IMR-90 (cell line): Measurements from ENCODE around the gene PRDM2. TPM values are rescaled to one million over a fixed set of nuclear protein-coding genes. Genes with fewer than 3 reads are reported as not detected.

Experiments used
- ATAC-seq: fragments of 200-7000 bp; cut with Tn5 transposase; 2 replicates; pipeline ENCODE4 v1.9.1; 2020; ENCODE audit warnings: low read depth, mild to moderate bottlenecking, moderate library complexity
- BruUV-seq: library from RNA; stranded (reverse); fragments of 400-500 nt; replicated peaks from 2 replicates; lab custom pipeline; 2021; lab: Mats Ljungman, UMichigan
- CTCF ChIA-PET: fragments of 300-600 bp; formaldehyde crosslinking; extraction: SDS; loops from one replicate; lab custom pipeline; 2021; ENCODE audit warnings: antibody characterized with exemption; lab: Yijun Ruan, JAX
- POLR2A ChIA-PET: fragments of 300-600 bp; sonication (Branson Sonifier 250); formaldehyde crosslinking; loops from one replicate; lab custom pipeline; 2022; ENCODE audit warnings: antibody characterized with exemption; ENCODE audit not compliant: unreplicated experiment; lab: Charles Lee
- DNase-seq: peaks from one replicate; pipeline ENCODE4 v3.0.0; 2013
- H2AFZ ChIP-seq: replicated peaks from 2 replicates; pipeline ENCODE3; 2013; ENCODE audit warnings: low read length, mild to moderate bottlenecking; ENCODE audit not compliant: poor library complexity
- H2AK5ac ChIP-seq: 2 replicates; pipeline ENCODE4 v1.6.1; 2013; ENCODE audit warnings: low read depth, low read length, inconsistent platforms
- H2AK9ac ChIP-seq: replicated peaks from 2 replicates; pipeline ENCODE3; 2013; ENCODE audit warnings: mild to moderate bottlenecking, low read depth, low read length, moderate library complexity; ENCODE audit not compliant: poor library complexity
- H2BK120ac ChIP-seq: 2 replicates; pipeline ENCODE4 v1.6.1; 2013; ENCODE audit warnings: low read depth, low read length, inconsistent platforms
- H2BK15ac ChIP-seq: 3 replicates; pipeline ENCODE4 v1.6.1; 2013; ENCODE audit warnings: low read depth, low read length, inconsistent platforms
- H2BK20ac ChIP-seq: 2 replicates; pipeline ENCODE4 v1.6.1; 2013; ENCODE audit warnings: low read depth, mild to moderate bottlenecking, inconsistent platforms, low read length, moderate library complexity
- H2BK5ac ChIP-seq: 2 replicates; pipeline ENCODE4 v1.6.1; 2013; ENCODE audit warnings: mild to moderate bottlenecking, low read depth, low read length, inconsistent platforms; ENCODE audit not compliant: poor library complexity, severe bottlenecking
- H3K14ac ChIP-seq: replicated peaks from 2 replicates; pipeline ENCODE4 v1.6.1; 2013; ENCODE audit warnings: low read depth, low read length, inconsistent platforms
- H3K18ac ChIP-seq: 2 replicates; pipeline ENCODE4 v1.6.1; 2013; ENCODE audit warnings: low read depth, low read length, control low read depth
- H3K23ac ChIP-seq: 2 replicates; pipeline ENCODE4 v1.6.1; 2013; ENCODE audit warnings: low read depth, low read length, inconsistent platforms
- H3K27ac ChIP-seq: 2 replicates; pipeline ENCODE4 v1.5.1; 2013; ENCODE audit warnings: mild to moderate bottlenecking, control low read depth, low read length; ENCODE audit not compliant: insufficient read depth
- H3K27me3 ChIP-seq: 2 replicates; pipeline ENCODE4 v1.6.1; 2013; ENCODE audit warnings: low read length; ENCODE audit not compliant: control insufficient read depth, insufficient read depth
- H3K36me3 ChIP-seq: 2 replicates; pipeline ENCODE4 v1.6.1; 2013; ENCODE audit warnings: low read length, mixed read lengths; ENCODE audit not compliant: control insufficient read depth, insufficient read depth
- H3K4ac ChIP-seq: 2 replicates; pipeline ENCODE4 v1.6.1; 2013; ENCODE audit warnings: low read depth, low read length, inconsistent platforms
- H3K4me1 ChIP-seq: 2 replicates; pipeline ENCODE4 v1.6.1; 2013; ENCODE audit warnings: low read length, mixed read lengths; ENCODE audit not compliant: control insufficient read depth, insufficient read depth
- H3K4me2 ChIP-seq: 2 replicates; pipeline ENCODE4 v1.6.1; 2013; ENCODE audit warnings: low read depth, mild to moderate bottlenecking, control low read depth, low read length, moderate library complexity
- H3K4me3 ChIP-seq: 2 replicates; pipeline ENCODE4 v1.5.1; 2013; ENCODE audit warnings: low read depth, mild to moderate bottlenecking, control low read depth, low read length, moderate library complexity; ENCODE audit not compliant: insufficient read depth
- H3K56ac ChIP-seq: 2 replicates; pipeline ENCODE4 v1.6.1; 2013; ENCODE audit warnings: low read length, inconsistent platforms; ENCODE audit not compliant: insufficient read depth; ENCODE audit errors: extremely low read depth
- H3K79me1 ChIP-seq, 2 experiments: 2 replicates each; pipeline ENCODE4 v1.6.1; 2013; ENCODE audit warnings: low read length in 2 of 2, inconsistent platforms in 1 of 2, low read depth in 1 of 2
- H3K9ac ChIP-seq: 2 replicates; pipeline ENCODE4 v1.6.1; 2013; ENCODE audit warnings: low read depth, low read length, control low read depth
- H3K9me1 ChIP-seq: 2 replicates; pipeline ENCODE4 v1.6.1; 2013; ENCODE audit warnings: low read length, inconsistent platforms; ENCODE audit not compliant: insufficient read depth
- H3K9me3 ChIP-seq: 2 replicates; pipeline ENCODE4 v1.6.1; 2013; ENCODE audit warnings: low read length; ENCODE audit not compliant: control insufficient read depth, insufficient read depth
- H4K20me1 ChIP-seq: 2 replicates; pipeline ENCODE4 v1.6.1; 2013; ENCODE audit warnings: low read length, inconsistent platforms; ENCODE audit not compliant: insufficient read depth
- H4K5ac ChIP-seq: 2 replicates; pipeline ENCODE4 v1.6.1; 2013; ENCODE audit warnings: mild to moderate bottlenecking, low read depth, low read length, control low read depth
- H4K8ac ChIP-seq, 2 experiments: 2 replicates each; pipeline ENCODE4 v1.6.1; 2013; ENCODE audit warnings: low read depth in 2 of 2, low read length in 2 of 2, control low read depth in 1 of 2, inconsistent platforms in 1 of 2
- H4K91ac ChIP-seq: 2 replicates; pipeline ENCODE4 v1.6.1; 2013; ENCODE audit warnings: low read depth, low read length, inconsistent platforms; ENCODE audit not compliant: insufficient read depth
- BHLHE40 ChIP-seq: fragments of 150-350 bp; IDR thresholded peaks from 2 replicates; pipeline ENCODE4 v1.6.1; 2016; ENCODE audit warnings: mild to moderate bottlenecking, low read depth, low read length
- CEBPB ChIP-seq: IDR thresholded peaks from 2 replicates; pipeline ENCODE4 v1.6.1; 2012; ENCODE audit warnings: low read depth, low read length, improper control_type of control experiment
- CHD1 ChIP-seq: IDR thresholded peaks from 2 replicates; pipeline ENCODE4 v1.6.1; 2012; ENCODE audit warnings: low read depth, low read length, improper control_type of control experiment
- FOS ChIP-seq: fragments of 150-350 bp; IDR thresholded peaks from 2 replicates; pipeline ENCODE4 v1.6.1; 2016; ENCODE audit warnings: low read depth, low read length
- MAFK ChIP-seq: IDR thresholded peaks from 2 replicates; pipeline ENCODE4 v1.6.1; 2012; ENCODE audit warnings: low read depth, low read length, improper control_type of control experiment
- MAZ ChIP-seq: IDR thresholded peaks from 2 replicates; pipeline ENCODE4 v1.6.1; 2012; ENCODE audit warnings: low read depth, mild to moderate bottlenecking, low read length, improper control_type of control experiment, moderate library complexity, borderline replicate concordance
- MXI1 ChIP-seq: IDR thresholded peaks from 2 replicates; pipeline ENCODE4 v1.6.1; 2012; ENCODE audit warnings: low read depth, mild to moderate bottlenecking, low read length, moderate library complexity, borderline replicate concordance
- NFE2L2 ChIP-seq: fragments of 150-350 bp; IDR thresholded peaks from 2 replicates; pipeline ENCODE4 v1.6.1; 2016; ENCODE audit warnings: low read depth, mild to moderate bottlenecking, low read length
- POLR2A ChIP-seq: IDR thresholded peaks from 2 replicates; pipeline ENCODE4 v1.6.1; 2012; ENCODE audit warnings: mild to moderate bottlenecking, low read depth, low read length
- RAD21 ChIP-seq: IDR thresholded peaks from 2 replicates; pipeline ENCODE4 v1.6.1; 2012; ENCODE audit warnings: low read length, improper control_type of control experiment
- RCOR1 ChIP-seq: IDR thresholded peaks from 2 replicates; pipeline ENCODE4 v1.6.1; 2012; ENCODE audit warnings: mild to moderate bottlenecking, low read length, improper control_type of control experiment; ENCODE audit not compliant: insufficient replicate concordance
- RFX5 ChIP-seq: IDR thresholded peaks from 2 replicates; pipeline ENCODE4 v1.8.0; 2012; ENCODE audit warnings: low read depth, mild to moderate bottlenecking, low read length, moderate library complexity
- SMC3 ChIP-seq: fragments of 150-350 bp; IDR thresholded peaks from 2 replicates; pipeline ENCODE4 v1.6.1; 2016; ENCODE audit warnings: low read depth, mild to moderate bottlenecking, antibody characterized with exemption, low read length, moderate library complexity
- WGBS, 2 experiments: methylation state at CpG; one replicate each; pipeline versions ENCODE4 v1.1.5 to v1.1.7; 2013; ENCODE audit warnings: missing lambda C conversion rate in 2 of 2; ENCODE audit not compliant: insufficient read length in 1 of 2; ENCODE audit errors: extremely low coverage in 2 of 2; 5-methylcytosine and 5-hydroxymethylcytosine counted together
- dilution Hi-C: fragments of 300-500 bp; cut with HindIII; formaldehyde crosslinking; loops from one replicate; pipeline ENCODE4 v1.14.3; 2018; ENCODE audit warnings: low sequenced_read_pairs; ENCODE audit not compliant: unreplicated experiment
- in situ Hi-C: fragments of 300-500 bp; cut with MboI; formaldehyde crosslinking; loops from 3 replicates; pipeline ENCODE4 v1.14.3; 2019; ENCODE audit warnings: low sequenced_read_pairs, inconsistent platforms, mixed read lengths
- intact Hi-C: fragments of 100-400 bp; cut with micrococcal nuclease; formaldehyde crosslinking; loops from 2 replicates; pipeline ENCODE4 v1.10.0; 2022
- polyA plus RNA-seq, 3 experiments: library from polyadenylated mRNA; depleted of rRNA; stranded (reverse); fragments of >200 nt; gene quantifications; 2 replicates each; pipeline ENCODE4 v1.2.3, GENCODE V29; 2012; ENCODE audit warnings: low replicate concordance in 1 of 3
- total RNA-seq: library from RNA; depleted of rRNA; stranded (reverse); fragments of >200 nt; gene quantifications from 2 replicates; pipeline ENCODE4 v1.2.3, GENCODE V29; 2012
- TF ChIP-seq, protein P1 (sequence below): conservative IDR thresholded peaks from 2 replicates; pipeline ENCODE4 v1.5.1; 2012; ENCODE audit warnings: mild to moderate bottlenecking, low read depth, low read length, improper control_type of control experiment
- TF ChIP-seq, protein P2 (sequence below): fragments of 150-350 bp; IDR thresholded peaks from 2 replicates; pipeline ENCODE4 v1.6.1; 2017; ENCODE audit warnings: mild to moderate bottlenecking, antibody characterized with exemption, low read length, low read depth
- TF ChIP-seq, protein P3 (sequence below): fragments of 150-350 bp; IDR thresholded peaks from 2 replicates; pipeline ENCODE4 v1.6.1; 2016; ENCODE audit warnings: low read depth, mild to moderate bottlenecking, low read length, moderate library complexity, borderline replicate concordance

Gene PRDM2
- total and polyA plus RNA-seq, 2 of the 4 experiments (the other 2 are of a cell fraction): 3.4 to 8.9 TPM

DNA sequence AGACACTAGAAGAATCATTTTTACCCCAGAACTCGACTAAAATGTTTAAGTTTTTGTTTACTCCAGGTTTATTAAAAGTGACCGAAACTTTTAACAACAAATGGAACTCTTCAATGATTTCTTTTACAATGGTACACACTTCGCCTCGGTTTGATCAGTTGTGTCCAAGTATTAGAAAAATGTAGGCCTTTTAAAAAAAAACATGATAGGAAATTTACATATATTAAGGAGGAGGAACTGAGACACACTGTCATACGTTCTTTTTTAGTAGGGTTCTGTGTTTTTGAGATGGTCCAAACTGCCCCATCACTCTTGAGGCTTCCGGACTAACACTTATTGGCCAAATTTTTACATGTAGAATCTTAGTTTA is 1.3 kb downstream of the PRDM2 start:
- no peak overlapping the region for H2AK9ac ChIP-seq
- TF ChIP-seq FOS (no peak), BHLHE40 (no peak), RAD21 (no peak), MXI1 (no peak), RFX5 (no peak), RCOR1 (no peak), POLR2A (no peak), MAFK (no peak), MAZ (no peak), NFE2L2 (no peak), CHD1 (no peak), CEBPB (no peak), SMC3 (no peak)
- TF ChIP-seq, protein P1, sequence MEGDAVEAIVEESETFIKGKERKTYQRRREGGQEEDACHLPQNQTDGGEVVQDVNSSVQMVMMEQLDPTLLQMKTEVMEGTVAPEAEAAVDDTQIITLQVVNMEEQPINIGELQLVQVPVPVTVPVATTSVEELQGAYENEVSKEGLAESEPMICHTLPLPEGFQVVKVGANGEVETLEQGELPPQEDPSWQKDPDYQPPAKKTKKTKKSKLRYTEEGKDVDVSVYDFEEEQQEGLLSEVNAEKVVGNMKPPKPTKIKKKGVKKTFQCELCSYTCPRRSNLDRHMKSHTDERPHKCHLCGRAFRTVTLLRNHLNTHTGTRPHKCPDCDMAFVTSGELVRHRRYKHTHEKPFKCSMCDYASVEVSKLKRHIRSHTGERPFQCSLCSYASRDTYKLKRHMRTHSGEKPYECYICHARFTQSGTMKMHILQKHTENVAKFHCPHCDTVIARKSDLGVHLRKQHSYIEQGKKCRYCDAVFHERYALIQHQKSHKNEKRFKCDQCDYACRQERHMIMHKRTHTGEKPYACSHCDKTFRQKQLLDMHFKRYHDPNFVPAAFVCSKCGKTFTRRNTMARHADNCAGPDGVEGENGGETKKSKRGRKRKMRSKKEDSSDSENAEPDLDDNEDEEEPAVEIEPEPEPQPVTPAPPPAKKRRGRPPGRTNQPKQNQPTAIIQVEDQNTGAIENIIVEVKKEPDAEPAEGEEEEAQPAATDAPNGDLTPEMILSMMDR: no peak
- TF ChIP-seq, protein P2, sequence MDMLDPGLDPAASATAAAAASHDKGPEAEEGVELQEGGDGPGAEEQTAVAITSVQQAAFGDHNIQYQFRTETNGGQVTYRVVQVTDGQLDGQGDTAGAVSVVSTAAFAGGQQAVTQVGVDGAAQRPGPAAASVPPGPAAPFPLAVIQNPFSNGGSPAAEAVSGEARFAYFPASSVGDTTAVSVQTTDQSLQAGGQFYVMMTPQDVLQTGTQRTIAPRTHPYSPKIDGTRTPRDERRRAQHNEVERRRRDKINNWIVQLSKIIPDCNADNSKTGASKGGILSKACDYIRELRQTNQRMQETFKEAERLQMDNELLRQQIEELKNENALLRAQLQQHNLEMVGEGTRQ: no peak
- TF ChIP-seq, protein P3, sequence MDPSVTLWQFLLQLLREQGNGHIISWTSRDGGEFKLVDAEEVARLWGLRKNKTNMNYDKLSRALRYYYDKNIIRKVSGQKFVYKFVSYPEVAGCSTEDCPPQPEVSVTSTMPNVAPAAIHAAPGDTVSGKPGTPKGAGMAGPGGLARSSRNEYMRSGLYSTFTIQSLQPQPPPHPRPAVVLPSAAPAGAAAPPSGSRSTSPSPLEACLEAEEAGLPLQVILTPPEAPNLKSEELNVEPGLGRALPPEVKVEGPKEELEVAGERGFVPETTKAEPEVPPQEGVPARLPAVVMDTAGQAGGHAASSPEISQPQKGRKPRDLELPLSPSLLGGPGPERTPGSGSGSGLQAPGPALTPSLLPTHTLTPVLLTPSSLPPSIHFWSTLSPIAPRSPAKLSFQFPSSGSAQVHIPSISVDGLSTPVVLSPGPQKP: no peak
- H3K14ac ChIP-seq: no peak overlapping the region
- no peaks in the 10 kb centered on the region for H4K20me1 ChIP-seq
- peaks cover 4% of the 10 kb centered on the region for H3K4me1 ChIP-seq
- H3K9ac ChIP-seq: no peak overlapping the region; the same call in 1 of the 2 replicates
- H3K56ac ChIP-seq: no peak overlapping the region
- H3K4me2 ChIP-seq: peak overlapping the region; percentile 81
- H4K8ac ChIP-seq: no peak overlapping the region; a peak in 1 of 4 replicates
- no peak overlapping the region for H2BK15ac ChIP-seq
- no peaks in the 10 kb centered on the region for H3K36me3 ChIP-seq
- H2BK20ac ChIP-seq: no peak overlapping the region
- H3K27ac ChIP-seq: no peak overlapping the region
- no peak overlapping the region for H2AFZ ChIP-seq
- intact Hi-C loops: loop anchor here (2.0 kb wide), 1 partner anchor 48 kb away; no protein-coding TSS in a partner anchor
- WGBS, 2 experiments: no CpG with 5 or more reads among the region's 6 CpGs
- no peak overlapping the region for H4K91ac ChIP-seq
- no TSS peak for BruUV-seq
- no peaks in the 10 kb centered on the region for H3K27me3 ChIP-seq
- no peaks in the 10 kb centered on the region for H3K9me1 ChIP-seq
- H3K9me3 ChIP-seq: no peaks in the 10 kb centered on the region; the same call in 1 of the 2 replicates
- no peak overlapping the region for H3K23ac ChIP-seq
- no peak overlapping the region for H3K4ac ChIP-seq
- dilution Hi-C loops: no loop called here
- ATAC-seq (no peak), DNase-seq (no peak)
- no peak overlapping the region for H2AK5ac ChIP-seq
- H3K18ac ChIP-seq: no peak overlapping the region
- CTCF ChIA-PET: no interaction called here
- in situ Hi-C loops: no loop called here
- peaks cover 7 to 12% of the 10 kb centered on the region in 2 experiments for H3K79me1 ChIP-seq
- H3K4me3 ChIP-seq: peak overlapping the region; percentile 96; the same call in 1 of the 2 replicates
- no peak overlapping the region for H2BK120ac ChIP-seq
- POLR2A ChIA-PET: no interaction called here
- no peak overlapping the region for H2BK5ac ChIP-seq
- no peak overlapping the region for H4K5ac ChIP-seq
